PC-9 (cell line): ENCODE results near the gene SMO. TPM values are rescaled to one million over a fixed set of nuclear protein-coding genes. Genes with fewer than 3 reads are reported as not detected.

Experiments used
- BruUV-seq: library from RNA; stranded (reverse); fragments of 400-500 nt; replicated peaks from 2 replicates; lab custom pipeline; 2021; lab: Mats Ljungman, UMichigan
- CTCF ChIA-PET: fragments of 300-600 bp; sonication (Branson Sonifier 250); formaldehyde crosslinking; loops from one replicate; lab custom pipeline; 2022; ENCODE audit warnings: antibody characterized with exemption; lab: Charles Lee
- POLR2A ChIA-PET: fragments of 300-600 bp; sonication (Branson Sonifier 250); formaldehyde crosslinking; loops from one replicate; lab custom pipeline; 2022; ENCODE audit warnings: antibody characterized with exemption; ENCODE audit not compliant: unreplicated experiment; lab: Charles Lee
- DNase-seq, 2 experiments: peaks; one replicate each; pipeline versions ENCODE4 v3.0.0 to v3.0.0-alpha.2; 2015 to 2022; ENCODE audit warnings: mixed read lengths in 1 of 2
- H2AFZ ChIP-seq: fragments of 200-600 bp; sonication (generic); 2 replicates; pipeline ENCODE4 v1.8.1; 2017; ENCODE audit warnings: antibody characterized with exemption
- H3F3A ChIP-seq: fragments of 200-600 bp; sonication (generic); 2 replicates; pipeline ENCODE4 v1.8.1; 2017; ENCODE audit warnings: antibody characterized with exemption, mild to moderate bottlenecking, low read depth; ENCODE audit not compliant: insufficient read depth
- H3K27ac ChIP-seq: fragments of 200-600 bp; sonication (generic); 2 replicates; pipeline ENCODE4 v1.6.1; 2016; ENCODE audit warnings: mixed run types
- H3K27me3 ChIP-seq: fragments of 200-600 bp; sonication (generic); 2 replicates; pipeline ENCODE4 v1.6.1; 2016; ENCODE audit warnings: low read depth, mixed run types; ENCODE audit not compliant: insufficient read depth
- H3K36me3 ChIP-seq: fragments of 200-600 bp; sonication (generic); 2 replicates; pipeline ENCODE4 v1.6.1; 2016; ENCODE audit warnings: low read depth, mixed run types
- H3K4me1 ChIP-seq: fragments of 200-600 bp; sonication (generic); replicated peaks from 2 replicates; pipeline ENCODE4 v1.6.1; 2016; ENCODE audit warnings: mixed run types; ENCODE audit not compliant: insufficient read depth
- H3K4me2 ChIP-seq: fragments of 200-600 bp; sonication (generic); 2 replicates; pipeline ENCODE4 v1.6.1; 2017; ENCODE audit warnings: mixed run types
- H3K4me3 ChIP-seq: fragments of 200-600 bp; sonication (generic); 2 replicates; pipeline ENCODE4 v1.6.1; 2016; ENCODE audit warnings: mixed run types
- H3K79me2 ChIP-seq: fragments of 200-600 bp; sonication (generic); 2 replicates; pipeline ENCODE4 v1.6.1; 2017; ENCODE audit warnings: low read depth, mixed run types
- H3K9me2 ChIP-seq: fragments of 200-600 bp; sonication (generic); 2 replicates; pipeline ENCODE4 v1.8.1; 2017; ENCODE audit warnings: mild to moderate bottlenecking; ENCODE audit not compliant: insufficient read depth
- H3K9me3 ChIP-seq: fragments of 200-600 bp; sonication (generic); 2 replicates; pipeline ENCODE4 v1.8.1; 2016; ENCODE audit warnings: low read depth; ENCODE audit not compliant: insufficient read depth
- H4K20me1 ChIP-seq: fragments of 200-600 bp; sonication (generic); 2 replicates; pipeline ENCODE4 v1.8.1; 2017; ENCODE audit not compliant: insufficient read depth
- EZH2 ChIP-seq: fragments of 200-600 bp; sonication (generic); IDR thresholded peaks from 2 replicates; pipeline ENCODE4 v1.8.0; 2017; ENCODE audit warnings: antibody characterized with exemption, low read depth
- intact Hi-C: fragments of 100-400 bp; cut with micrococcal nuclease; formaldehyde crosslinking; loops from one replicate; pipeline ENCODE4 v1.10.0; 2022; ENCODE audit not compliant: unreplicated experiment
- total RNA-seq: library from RNA; stranded (reverse); gene quantifications from 2 replicates; pipeline ENCODE4 v1.2.3, GENCODE V29; 2021
- TF ChIP-seq, protein P1 (sequence below): fragments of 200-600 bp; sonication (generic); conservative IDR thresholded peaks from 2 replicates; pipeline ENCODE4 v1.6.1; 2017; ENCODE audit warnings: mixed run types, antibody characterized with exemption, mild to moderate bottlenecking, moderate library complexity

SMO gene
- total RNA-seq, 1 experiment from 2014 or later = 1.2 TPM

GRCh38 chr7:129176916-129177710 lies 11.3 kb upstream of the SMO start:
- Histone ChIP-seq H3K9me3 (no peaks in the 10 kb centered on the region), H3K4me2 (no peak overlapping the region), H3K27me3 (no peaks in the 10 kb centered on the region), H3F3A (no peaks in the 10 kb centered on the region), H3K4me1 (no peaks in the 10 kb centered on the region), H4K20me1 (no peaks in the 10 kb centered on the region), H3K36me3 (no peaks in the 10 kb centered on the region), H3K4me3 (no peak overlapping the region), H3K79me2 (no peaks in the 10 kb centered on the region), H3K9me2 (no peaks in the 10 kb centered on the region; the same call in 1 of the 2 replicates), H3K27ac (no peak overlapping the region), H2AFZ (no peak overlapping the region)
- TF ChIP-seq, protein P1, sequence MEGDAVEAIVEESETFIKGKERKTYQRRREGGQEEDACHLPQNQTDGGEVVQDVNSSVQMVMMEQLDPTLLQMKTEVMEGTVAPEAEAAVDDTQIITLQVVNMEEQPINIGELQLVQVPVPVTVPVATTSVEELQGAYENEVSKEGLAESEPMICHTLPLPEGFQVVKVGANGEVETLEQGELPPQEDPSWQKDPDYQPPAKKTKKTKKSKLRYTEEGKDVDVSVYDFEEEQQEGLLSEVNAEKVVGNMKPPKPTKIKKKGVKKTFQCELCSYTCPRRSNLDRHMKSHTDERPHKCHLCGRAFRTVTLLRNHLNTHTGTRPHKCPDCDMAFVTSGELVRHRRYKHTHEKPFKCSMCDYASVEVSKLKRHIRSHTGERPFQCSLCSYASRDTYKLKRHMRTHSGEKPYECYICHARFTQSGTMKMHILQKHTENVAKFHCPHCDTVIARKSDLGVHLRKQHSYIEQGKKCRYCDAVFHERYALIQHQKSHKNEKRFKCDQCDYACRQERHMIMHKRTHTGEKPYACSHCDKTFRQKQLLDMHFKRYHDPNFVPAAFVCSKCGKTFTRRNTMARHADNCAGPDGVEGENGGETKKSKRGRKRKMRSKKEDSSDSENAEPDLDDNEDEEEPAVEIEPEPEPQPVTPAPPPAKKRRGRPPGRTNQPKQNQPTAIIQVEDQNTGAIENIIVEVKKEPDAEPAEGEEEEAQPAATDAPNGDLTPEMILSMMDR = no peak
- TF ChIP-seq EZH2 = no peak
- DNase-seq = no peak
- no TSS peak for BruUV-seq
- intact Hi-C loops = no loop called here
- POLR2A ChIA-PET = no interaction called here
- CTCF ChIA-PET = interaction anchor here (0.5 to 0.6 kb wide), 2 partner anchors 14 to 163 kb away, joined by 3 read pairs; no protein-coding TSS in a partner anchor

GRCh38 chr7:129184981-129185670 lies 3.3 kb upstream of the SMO start:
- Histone ChIP-seq H2AFZ (no peak overlapping the region), H3K9me2 (no peaks in the 10 kb centered on the region; the same call in 1 of the 2 replicates), H3F3A (no peaks in the 10 kb centered on the region), H3K27ac (no peak overlapping the region), H4K20me1 (no peaks in the 10 kb centered on the region), H3K4me2 (no peak overlapping the region), H3K27me3 (no peaks in the 10 kb centered on the region; the same call in 1 of the 2 replicates), H3K79me2 (no peaks in the 10 kb centered on the region), H3K4me1 (no peaks in the 10 kb centered on the region), H3K36me3 (no peaks in the 10 kb centered on the region), H3K9me3 (no peaks in the 10 kb centered on the region), H3K4me3 (no peak overlapping the region)
- BruUV-seq = no TSS peak
- DNase-seq = no peak
- TF ChIP-seq, protein P1 = no peak
- TF ChIP-seq EZH2 = no peak
- POLR2A ChIA-PET = no interaction called here
- intact Hi-C loops = no loop called here
- CTCF ChIA-PET = no interaction called here

GRCh38 chr7:129186749-129187260 lies 1.6 kb upstream of the SMO start:
- no peak for DNase-seq
- H3K9me2 ChIP-seq = no peaks in the 10 kb centered on the region

More at GRCh38 chr7:129186749-129187260, 1.6 kb upstream of the SMO start:
- ChIA-PET POLR2A (no interaction called here), CTCF (no interaction called here)
- H3K4me2 ChIP-seq = no peak overlapping the region
- no peaks in the 10 kb centered on the region for H3K9me3 ChIP-seq
- no peak for TF ChIP-seq EZH2
- TF ChIP-seq, protein P1 = no peak
- intact Hi-C loops = no loop called here
- no peak overlapping the region for H3K4me3 ChIP-seq
- H2AFZ ChIP-seq = no peak overlapping the region
- H3K27me3 ChIP-seq = no peaks in the 10 kb centered on the region; the same call in 1 of the 2 replicates
- no peaks in the 10 kb centered on the region for H3K79me2 ChIP-seq
- no peaks in the 10 kb centered on the region for H3K4me1 ChIP-seq
- no peaks in the 10 kb centered on the region for H3F3A ChIP-seq
- no peaks in the 10 kb centered on the region for H3K36me3 ChIP-seq
- H4K20me1 ChIP-seq = no peaks in the 10 kb centered on the region
- no peak overlapping the region for H3K27ac ChIP-seq
- no TSS peak for BruUV-seq
